ENCODE data around the gene PRKAA2. TPM values are rescaled to one million over a fixed set of nuclear protein-coding genes. Genes with fewer than 3 reads are reported as not detected.

PRKAA2 gene
- total RNA-seq, 1 experiment from 2014 or later, result 4.0 TPM

GRCh38 chr1:56627019-56627635 lies 18.0 kb upstream of the PRKAA2 start:
- WGBS (ENCODE audit: extremely low coverage, insufficient read length, low lambda C conversion rate), result no CpG with 5 or more reads among the region's 3 CpGs
- H3K4me2 ChIP-seq (ENCODE audit: insufficient read depth, insufficient read length, low read length), result no peak overlapping the region
- H3K4me1 Mint-ChIP-seq, result peaks cover 10 to 11% of the 10 kb centered on the region in 2 experiments; a peak in 3 of 4 replicates

More at GRCh38 chr1:56627019-56627635, 18.0 kb upstream of the PRKAA2 start:
- TF ChIP-seq, protein P1, sequence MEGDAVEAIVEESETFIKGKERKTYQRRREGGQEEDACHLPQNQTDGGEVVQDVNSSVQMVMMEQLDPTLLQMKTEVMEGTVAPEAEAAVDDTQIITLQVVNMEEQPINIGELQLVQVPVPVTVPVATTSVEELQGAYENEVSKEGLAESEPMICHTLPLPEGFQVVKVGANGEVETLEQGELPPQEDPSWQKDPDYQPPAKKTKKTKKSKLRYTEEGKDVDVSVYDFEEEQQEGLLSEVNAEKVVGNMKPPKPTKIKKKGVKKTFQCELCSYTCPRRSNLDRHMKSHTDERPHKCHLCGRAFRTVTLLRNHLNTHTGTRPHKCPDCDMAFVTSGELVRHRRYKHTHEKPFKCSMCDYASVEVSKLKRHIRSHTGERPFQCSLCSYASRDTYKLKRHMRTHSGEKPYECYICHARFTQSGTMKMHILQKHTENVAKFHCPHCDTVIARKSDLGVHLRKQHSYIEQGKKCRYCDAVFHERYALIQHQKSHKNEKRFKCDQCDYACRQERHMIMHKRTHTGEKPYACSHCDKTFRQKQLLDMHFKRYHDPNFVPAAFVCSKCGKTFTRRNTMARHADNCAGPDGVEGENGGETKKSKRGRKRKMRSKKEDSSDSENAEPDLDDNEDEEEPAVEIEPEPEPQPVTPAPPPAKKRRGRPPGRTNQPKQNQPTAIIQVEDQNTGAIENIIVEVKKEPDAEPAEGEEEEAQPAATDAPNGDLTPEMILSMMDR (conservative IDR thresholded peaks at IDR 0.05), result no peak
- Histone ChIP-seq H3K18ac (ENCODE audit: insufficient read length, low read depth, low read length) (no peak overlapping the region), H3K4me1 (ENCODE audit: insufficient read depth, low read length) (no peaks in the 10 kb centered on the region), H3T11ph (ENCODE audit: low read length) (no peak overlapping the region), H3K9me3 (ENCODE audit: control insufficient read depth, low read depth, low read length) (no peaks in the 10 kb centered on the region), H3K9ac (ENCODE audit: extremely low read depth, insufficient read length, low read length) (no peak overlapping the region), H4K91ac (ENCODE audit: insufficient read length, low read depth, low read length) (no peak overlapping the region), H2AK5ac (ENCODE audit: insufficient read length, low read length) (no peak overlapping the region), H3K27ac (ENCODE audit: insufficient read length, low read depth, low read length) (no peak overlapping the region), H2BK120ac (ENCODE audit: low read depth, low read length, poor library complexity, severe bottlenecking) (no peak overlapping the region), H3K4ac (ENCODE audit: low read depth, low read length) (no peak overlapping the region), H4K8ac (replicated peaks; ENCODE audit: insufficient read length, low read depth, low read length) (no peak overlapping the region), H3K27me3 (ENCODE audit: insufficient read depth, low read length) (no peaks in the 10 kb centered on the region), H3K23me2 (ENCODE audit: insufficient read length, low read depth, low read length, poor library complexity, severe bottlenecking) (no peaks in the 10 kb centered on the region), H3K79me2 (ENCODE audit: insufficient read depth, low read length) (no peaks in the 10 kb centered on the region), H3K14ac (ENCODE audit: insufficient read depth, low read length) (no peak overlapping the region), H2BK12ac (ENCODE audit: insufficient read length, low read depth, low read length) (no peak overlapping the region), H2BK20ac (ENCODE audit: low read depth, low read length, poor library complexity, severe bottlenecking) (no peak overlapping the region), H3K23ac (ENCODE audit: insufficient read length, low read depth, low read length) (no peak overlapping the region), H2BK15ac (ENCODE audit: low read depth, low read length) (no peak overlapping the region), H4K20me1 (ENCODE audit: control insufficient read depth, insufficient read depth, insufficient read length) (no peaks in the 10 kb centered on the region), H2BK5ac (ENCODE audit: insufficient read length, low read length) (no peak overlapping the region), H3K79me1 (ENCODE audit: insufficient read depth, low read depth, low read length, poor library complexity, severe bottlenecking) (no peaks in the 10 kb centered on the region), H3K56ac (ENCODE audit: insufficient read length, low read depth, low read length) (no peak overlapping the region), H4K5ac (ENCODE audit: insufficient read length, low read depth, low read length) (no peak overlapping the region), H2AFZ (ENCODE audit: low read length) (no peak overlapping the region)
- peaks cover 0 to 2% (median 0%) of the 10 kb centered on the region in 3 experiments; a peak in 1 of 7 replicates for H3K36me3 Mint-ChIP-seq (ENCODE audit: insufficient read depth in 1 of 3, low read depth in 3 of 3)
- H3K27ac Mint-ChIP-seq, result no peak overlapping the region
- DNase-seq, result no peak
- H3K9me3 Mint-ChIP-seq, result peaks cover 0 to 2% of the 10 kb centered on the region in 2 experiments; a peak in 3 of 5 replicates
- H3K27me3 Mint-ChIP-seq (ENCODE audit: low read depth), result no peaks in the 10 kb centered on the region
- no peak overlapping the region for H3K4me3 Mint-ChIP-seq

All from H9 (cell line).